HG03280 (cell line): Measurements from ENCODE around the gene HS1BP3.

Experiments
- ATAC-seq: cut with Tn5 transposase; IDR thresholded peaks from one replicate; pipeline ENCODE4 v1.9.1; 2021; ENCODE audit warnings: mild to moderate bottlenecking, moderate library complexity; ENCODE audit not compliant: unreplicated experiment

The HS1BP3 gene

GRCh38 chr2:20574423-20574911 lies 76.4 kb downstream of the HS1BP3 start:
- no peak for ATAC-seq

- no peak for ATAC-seq
Measured at GRCh38 chr2:20573620-20574422, 77.1 kb downstream of the HS1BP3 start.

GRCh38 chr2:20572221-20572620 lies 78.7 kb downstream of the HS1BP3 start:
- ATAC-seq = no peak

GRCh38 chr2:20571644-20572215 lies 79.2 kb downstream of the HS1BP3 start:
- ATAC-seq = no peak

GRCh38 chr2:20571231-20571630 lies 79.7 kb downstream of the HS1BP3 start:
- no peak for ATAC-seq

- no peak for ATAC-seq
Measured at GRCh38 chr2:20570249-20570648, 80.6 kb downstream of the HS1BP3 start.

GRCh38 chr2:20569464-20570223 lies 81.3 kb downstream of the HS1BP3 start:
- no peak for ATAC-seq

GRCh38 chr2:20568501-20569463 lies 82.1 kb downstream of the HS1BP3 start:
- no peak for ATAC-seq

GRCh38 chr2:20567926-20568179 lies 83.0 kb downstream of the HS1BP3 start:
- ATAC-seq = no peak
